ENCODE data around the gene PLS1.

PLS1 gene

DNA sequence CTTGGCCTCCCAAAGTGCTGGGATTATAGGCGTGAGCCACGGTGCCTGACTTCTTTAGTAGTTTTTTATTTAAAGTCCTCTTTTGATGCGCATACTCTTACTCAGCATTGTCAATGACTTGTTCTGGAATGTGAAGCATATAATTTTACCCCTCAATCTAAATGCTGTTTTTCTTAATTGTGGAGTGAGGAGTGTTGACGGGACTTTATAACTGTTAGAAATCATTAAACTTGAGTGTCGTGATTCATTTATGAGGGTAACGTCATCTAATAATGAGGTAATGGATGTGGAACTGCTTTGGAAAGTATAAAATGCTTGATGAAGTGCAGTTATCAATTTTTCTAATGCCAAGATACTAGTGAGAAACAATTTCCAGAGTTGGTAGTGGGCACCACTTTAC is 48.3 kb downstream of the PLS1 start:
- no peak for DNase-seq

- DNase-seq, result no peak
Observed at GRCh38 chr3:142645236-142645793, 49.1 kb downstream of the PLS1 start.

GRCh38 chr3:142646020-142646785 is 50.0 kb downstream of the PLS1 start:
- DNase-seq, result no peak

GRCh38 chr3:142647856-142648255 is 51.7 kb downstream of the PLS1 start:
- no peak for DNase-seq

GRCh38 chr3:142648950-142649349 is 52.8 kb downstream of the PLS1 start:
- DNase-seq, result no peak

DNA sequence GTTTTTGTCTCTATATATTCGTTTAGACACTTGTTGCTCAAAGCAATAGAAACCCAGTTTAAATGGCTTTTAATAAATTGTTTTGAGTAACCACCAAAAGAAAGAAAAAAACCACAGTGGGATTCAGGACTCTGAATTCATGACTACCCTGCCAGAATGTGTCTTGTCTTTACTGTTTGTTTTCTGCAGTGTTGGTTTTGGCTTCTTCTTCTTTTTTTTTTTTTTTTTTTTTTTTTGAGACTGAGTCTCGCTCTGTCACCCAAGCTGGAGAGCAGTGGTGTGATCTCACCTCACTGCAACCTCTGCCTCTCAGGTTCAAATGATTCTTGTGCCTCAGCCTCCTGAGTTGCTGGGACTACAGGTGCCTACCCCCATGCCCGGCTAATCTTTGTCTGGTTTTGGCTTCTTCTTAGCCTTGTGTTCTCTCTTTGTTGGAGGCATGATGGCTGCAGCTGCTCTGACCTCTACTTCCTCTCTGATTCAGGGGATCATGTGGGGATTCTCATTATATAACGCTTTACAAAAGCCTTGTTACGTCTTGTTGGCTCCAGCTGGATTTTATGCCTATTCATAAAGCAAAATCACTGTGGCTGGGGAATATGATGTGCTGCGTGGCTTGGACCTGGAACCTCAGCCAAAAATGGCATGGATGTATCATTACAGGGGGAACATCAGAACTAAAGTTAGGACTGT is 54.0 kb downstream of the PLS1 start:
- DNase-seq, result no peak

DNA sequence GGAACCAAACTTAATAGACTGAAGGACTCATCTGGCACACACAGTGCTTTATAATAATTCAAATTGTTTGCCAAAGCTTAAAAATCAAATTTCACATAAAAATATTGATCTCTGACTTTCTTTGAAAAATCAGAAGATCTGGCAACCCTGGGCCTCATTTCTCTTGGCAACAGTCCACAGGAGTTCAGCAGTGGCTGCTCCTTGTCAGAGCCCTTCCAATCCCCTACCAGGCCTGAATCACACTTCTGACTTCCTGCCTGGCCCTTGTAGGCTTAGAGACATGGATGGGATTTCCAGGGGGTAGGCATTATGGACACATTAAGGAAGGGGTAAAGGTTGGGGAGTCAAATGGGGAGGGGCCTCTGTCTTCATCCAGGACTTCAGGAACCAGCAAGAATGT is 55.5 kb downstream of the PLS1 start:
- no peak for DNase-seq

DNA sequence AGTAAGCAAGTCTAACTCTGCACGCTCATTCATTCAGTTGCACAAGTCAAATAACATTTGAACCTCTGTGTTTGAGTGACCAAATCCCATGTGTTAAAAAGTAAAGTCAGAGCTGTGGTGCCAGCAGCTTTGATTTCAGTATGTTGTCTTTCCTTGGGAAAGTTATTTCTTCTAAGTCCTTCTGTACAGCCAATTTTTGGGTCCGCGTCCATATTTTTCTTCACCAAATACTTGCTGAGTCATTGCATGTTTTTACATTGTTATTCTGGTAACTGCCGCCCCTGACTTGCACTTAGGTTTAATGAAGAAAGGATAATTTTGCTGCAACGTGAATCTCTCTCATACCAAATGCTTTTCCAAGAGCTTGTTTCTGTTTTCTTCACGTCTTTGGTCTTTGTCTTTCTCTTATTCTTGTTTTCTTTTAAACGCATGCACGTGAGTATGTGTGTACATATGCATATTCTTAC is 56.7 kb downstream of the PLS1 start:
- no peak for DNase-seq

DNA sequence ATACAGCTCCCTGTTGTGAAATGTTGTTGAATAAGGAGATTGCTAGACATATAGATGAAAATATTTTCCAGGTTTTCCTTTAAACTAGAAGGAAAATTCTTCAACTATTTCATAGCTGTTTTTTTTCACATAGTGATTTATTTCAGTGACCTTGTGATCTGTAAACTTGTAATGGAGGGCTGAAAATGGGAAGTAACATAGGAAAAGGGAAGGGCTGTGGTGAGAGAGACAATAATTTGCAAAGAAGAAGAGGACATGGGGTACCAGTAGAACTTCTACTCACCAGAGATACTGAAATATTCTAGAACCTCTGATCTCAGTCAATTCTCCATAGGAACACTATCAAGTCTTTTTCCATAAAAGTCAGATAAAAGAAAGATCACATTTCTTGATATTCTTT is 60.4 kb downstream of the PLS1 start:
- no peak for DNase-seq

DNA sequence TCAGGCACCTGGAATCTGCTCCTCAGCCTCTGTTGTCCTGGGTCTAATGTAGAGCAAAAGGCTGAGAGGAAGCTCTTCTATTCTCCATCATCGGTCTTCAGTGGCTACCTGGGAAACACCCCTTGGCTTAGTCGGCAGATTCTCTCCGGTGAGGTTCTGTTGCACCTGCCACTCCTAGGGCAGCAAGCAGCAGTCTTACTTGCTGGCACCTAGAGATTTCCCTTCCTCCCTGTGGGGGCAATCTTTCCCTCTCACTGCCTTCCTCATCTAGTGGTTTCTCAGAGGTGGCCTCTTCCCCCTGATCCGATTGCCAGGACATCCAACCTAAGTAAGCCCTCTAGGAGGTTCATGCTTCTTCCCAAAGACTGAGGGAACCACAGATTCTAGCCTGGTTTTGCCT is 60.8 kb downstream of the PLS1 start:
- no peak for DNase-seq

DNA sequence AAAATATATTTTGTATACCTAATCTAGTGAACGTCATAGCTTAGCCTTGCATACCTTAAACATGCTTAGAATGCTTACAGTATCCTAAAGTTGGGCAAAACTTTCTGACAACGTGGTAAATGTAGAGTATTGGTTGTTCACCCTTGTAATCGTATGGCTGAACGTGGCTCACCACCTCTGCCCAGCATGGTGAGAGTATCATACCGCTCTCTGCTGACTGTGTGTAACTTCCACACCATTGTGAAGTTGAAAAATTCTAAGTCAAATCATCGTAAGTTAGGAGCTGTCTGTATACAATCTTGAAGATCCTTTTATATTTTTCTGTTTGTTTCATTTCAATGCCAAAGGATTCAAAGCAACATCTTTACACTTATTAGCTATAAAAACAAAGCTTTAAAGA is 64.2 kb downstream of the PLS1 start:
- DNase-seq, result no peak

DNA sequence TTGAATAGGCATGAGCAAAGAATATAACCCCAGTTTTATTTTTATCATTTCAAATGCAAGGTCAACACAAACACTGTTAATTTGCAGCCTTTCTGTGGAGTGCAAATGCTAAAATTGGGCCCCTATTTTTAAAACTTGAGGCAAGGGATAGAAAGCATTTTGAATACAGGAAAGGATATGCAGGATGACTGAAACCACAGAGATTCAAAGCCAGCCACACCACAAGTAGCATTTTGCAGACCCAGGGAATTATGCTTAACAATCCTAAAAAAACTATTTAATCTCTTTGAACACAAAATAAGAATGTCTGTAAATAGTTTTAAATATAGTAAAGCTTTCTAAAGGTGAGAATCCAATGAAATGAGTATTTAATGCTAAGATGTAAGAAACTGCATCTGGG is 64.7 kb downstream of the PLS1 start:
- no peak for DNase-seq

DNA sequence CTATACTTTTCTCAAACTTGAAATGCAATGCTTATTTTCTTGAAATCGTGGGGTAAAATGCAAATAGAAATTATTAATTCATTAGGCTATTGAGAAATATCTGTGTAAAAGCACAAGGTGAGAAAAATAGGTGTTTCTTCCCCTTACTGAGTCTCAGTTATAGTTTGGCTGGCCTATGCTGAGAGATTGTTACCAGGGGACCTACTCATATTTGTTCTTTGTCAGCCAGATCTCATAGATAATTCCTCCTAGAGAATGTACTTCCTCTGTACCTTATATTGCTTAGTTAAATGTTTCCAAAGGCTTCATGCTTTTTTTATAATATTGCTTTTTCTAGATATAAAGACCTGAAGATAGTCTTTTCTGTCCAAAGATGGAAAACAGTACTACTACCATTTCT is 67.7 kb downstream of the PLS1 start:
- no peak for DNase-seq

DNA sequence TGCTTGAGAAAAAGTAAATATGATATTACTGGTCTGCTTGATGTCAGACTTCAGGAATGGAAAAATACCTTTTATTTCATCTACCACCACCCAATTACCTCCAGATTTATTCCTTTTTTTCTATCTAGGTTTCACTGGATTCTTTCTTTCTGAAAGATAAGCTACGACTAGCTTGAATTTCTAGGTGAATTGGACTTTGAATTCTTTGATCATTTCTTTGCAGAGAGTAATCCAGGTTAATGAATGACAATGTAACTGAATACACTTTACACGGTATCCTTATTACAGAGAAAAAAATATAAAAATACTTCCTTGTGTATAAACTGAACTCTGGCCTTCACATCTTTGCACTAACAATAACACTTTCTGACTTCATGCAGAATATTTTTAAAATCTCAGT is 68.1 kb downstream of the PLS1 start:
- DNase-seq, result no peak

- DNase-seq, result no peak
Observed at GRCh38 chr3:142664819-142665218, 68.6 kb downstream of the PLS1 start.

DNA sequence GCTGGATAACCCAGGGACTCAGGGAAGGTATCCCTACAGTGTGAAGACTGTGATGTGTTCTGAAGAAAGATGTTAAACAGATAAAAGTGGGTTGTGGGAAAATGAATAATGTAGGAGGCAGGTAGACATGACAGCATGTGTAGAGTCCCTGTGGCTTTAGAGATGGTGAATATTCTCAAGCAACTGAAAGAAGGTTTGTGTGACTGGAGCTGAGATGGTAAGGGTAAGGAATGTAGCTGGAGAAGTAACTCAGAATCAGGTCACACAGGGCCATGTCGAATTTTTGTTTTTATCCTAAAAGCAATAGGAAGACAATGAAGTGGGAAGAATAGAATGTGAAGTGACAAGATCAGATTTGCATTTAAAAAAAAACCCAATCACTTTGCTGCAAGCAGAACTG is 73.9 kb downstream of the PLS1 start:
- no peak for DNase-seq

DNA sequence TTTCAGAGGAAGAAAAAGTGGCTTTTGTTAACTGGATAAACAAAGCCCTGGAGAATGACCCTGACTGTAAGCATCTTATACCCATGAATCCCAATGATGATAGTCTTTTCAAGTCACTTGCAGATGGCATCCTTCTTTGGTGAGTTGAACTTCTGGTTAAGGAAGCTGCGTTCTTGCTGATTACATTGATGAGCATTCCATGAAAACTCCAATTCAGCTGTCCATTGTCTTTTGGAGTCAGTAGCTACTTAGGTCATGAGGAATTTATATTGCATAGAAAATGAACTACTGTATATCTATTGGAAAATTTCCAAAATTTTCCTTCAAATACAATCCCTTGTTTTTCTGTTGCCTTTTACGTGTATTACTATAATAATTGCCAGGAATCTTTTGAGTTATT is 80.0 kb downstream of the PLS1 start:
- DNase-seq, result no peak

- no peak for DNase-seq
Observed at GRCh38 chr3:142680710-142681109, 84.5 kb downstream of the PLS1 start.

- DNase-seq, result no peak
Observed at GRCh38 chr3:142690613-142691012, 94.4 kb downstream of the PLS1 start.

GRCh38 chr3:142691527-142691926 is 95.3 kb downstream of the PLS1 start:
- no peak for DNase-seq

DNA sequence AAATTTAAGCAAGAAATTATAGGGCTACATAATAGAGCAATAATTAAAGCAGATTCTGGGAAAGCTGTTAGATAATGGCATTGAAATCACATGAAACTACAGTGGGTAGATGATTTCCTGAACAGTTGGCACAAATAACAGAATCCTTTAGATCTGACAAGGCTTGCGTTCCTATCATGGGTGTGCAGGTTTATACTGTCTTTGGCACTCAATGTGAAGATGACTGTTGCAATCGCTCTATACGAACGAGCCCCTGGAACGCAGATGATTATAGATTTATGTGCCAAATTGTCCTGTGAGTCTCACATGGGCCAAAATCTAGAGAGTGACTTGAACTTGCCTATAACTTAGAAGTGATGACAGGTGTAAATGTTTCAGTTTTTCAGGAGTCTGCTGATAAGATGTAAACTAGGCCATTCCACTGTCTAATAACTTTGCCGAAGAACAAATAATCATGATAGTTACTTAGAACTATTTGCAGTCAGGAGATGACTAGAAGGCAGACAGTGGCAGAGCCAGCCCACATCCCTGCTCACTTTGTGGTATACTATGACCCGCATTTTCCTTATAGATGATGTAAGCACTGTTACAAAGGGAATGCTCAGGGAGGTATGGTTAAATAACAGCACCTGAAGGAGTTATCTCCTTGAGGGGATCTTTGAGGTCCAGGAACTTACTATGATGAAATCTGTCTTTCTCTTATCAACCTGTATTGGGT is 97.1 kb downstream of the PLS1 start:
- no peak for DNase-seq

- DNase-seq, result no peak
Observed at GRCh38 chr3:142694225-142694624, 98.0 kb downstream of the PLS1 start.

GRCh38 chr3:142705198-142705597 is 109.0 kb downstream of the PLS1 start:
- DNase-seq, result peak; percentile 22
